ENCODE data around the gene CDAN1.
"Not testable (repeated sequence)": the region's sequence is repeated elsewhere in the genome, so short reads cannot be mapped to it uniquely, and the experiment has no call there.

The CDAN1 gene

GRCh38 chr15:42736793-42737528 is at the start of gene CDAN1:
CDAN1 (minus strand) TSS chr15:42737128; CDS start chr15:42737102, 26 bp downstream.
- DNase-seq = peak; percentile 91

GRCh38 chr15:42785569-42785968 is 48.6 kb upstream of the CDAN1 start:
- DNase-seq = no peak

GRCh38 chr15:42784705-42785104 is 47.8 kb upstream of the CDAN1 start:
- DNase-seq = no peak

- no peak for DNase-seq
Observed at GRCh38 chr15:42782716-42783115, 45.8 kb upstream of the CDAN1 start.

- DNase-seq = no peak
Observed at GRCh38 chr15:42775416-42775815, 38.5 kb upstream of the CDAN1 start.

- no peak for DNase-seq
Observed at GRCh38 chr15:42772901-42773300, 36.0 kb upstream of the CDAN1 start.

GRCh38 chr15:42772144-42772543 is 35.2 kb upstream of the CDAN1 start:
- DNase-seq = no peak

- not testable (repeated sequence) for DNase-seq
Observed at GRCh38 chr15:42766109-42766508, 29.2 kb upstream of the CDAN1 start.

- DNase-seq = not testable (repeated sequence)
Observed at GRCh38 chr15:42764154-42764731, 27.3 kb upstream of the CDAN1 start.

GRCh38 chr15:42761813-42762212 is 24.9 kb upstream of the CDAN1 start:
- DNase-seq = not testable (repeated sequence)

- DNase-seq = no peak
Observed at GRCh38 chr15:42760759-42761158, 23.8 kb upstream of the CDAN1 start.

GRCh38 chr15:42759093-42759492 is 22.2 kb upstream of the CDAN1 start:
- DNase-seq = no peak

GRCh38 chr15:42750306-42750705 is 13.4 kb upstream of the CDAN1 start:
- no peak for DNase-seq

GRCh38 chr15:42749266-42749665 is 12.3 kb upstream of the CDAN1 start:
- DNase-seq = no peak

- no peak for DNase-seq
Observed at GRCh38 chr15:42744195-42744594, 7.3 kb upstream of the CDAN1 start.

- DNase-seq = no peak
Observed at GRCh38 chr15:42742149-42742548, 5.2 kb upstream of the CDAN1 start.

GRCh38 chr15:42741710-42742109 is 4.8 kb upstream of the CDAN1 start:
- no peak for DNase-seq

- no peak for DNase-seq
Observed at GRCh38 chr15:42737529-42738328, 801 bp upstream of the CDAN1 start.

- no peak for DNase-seq
Observed at GRCh38 chr15:42736178-42736792, 643 bp downstream of the CDAN1 start.

GRCh38 chr15:42735382-42736165 is 1.4 kb downstream of the CDAN1 start:
- no peak for DNase-seq

GRCh38 chr15:42734076-42734672 is 2.8 kb downstream of the CDAN1 start:
- no peak for DNase-seq

GRCh38 chr15:42733027-42733426 is 3.9 kb downstream of the CDAN1 start:
- no peak for DNase-seq
